Neural crest cell (in vitro differentiated cells): Measurements from ENCODE around the gene DOK6. TPM values are rescaled to one million over a fixed set of nuclear protein-coding genes. Genes with fewer than 3 reads are reported as not detected.
"Not testable (repeated sequence)": the region's sequence is repeated elsewhere in the genome, so short reads cannot be mapped to it uniquely, and the experiment has no call there.

Experiments
- DNase-seq: peaks from one replicate; pipeline ENCODE4 v3.0.0; 2021; ENCODE audit warnings: low read depth, mixed read lengths, low spot score
- H3K27ac Mint-ChIP-seq: one replicate; pipeline ENCODE4 v1.8.0; 2021; ENCODE audit warnings: mild to moderate bottlenecking, mixed read lengths; ENCODE audit not compliant: unreplicated experiment
- H3K27me3 Mint-ChIP-seq: 2 replicates; pipeline ENCODE4 v1.8.0; 2021; ENCODE audit warnings: low read depth, mild to moderate bottlenecking, mixed read lengths
- H3K36me3 Mint-ChIP-seq: 2 replicates; pipeline ENCODE4 v1.8.0; 2021; ENCODE audit warnings: low read depth, mild to moderate bottlenecking, mixed read lengths
- H3K4me1 Mint-ChIP-seq: 2 replicates; pipeline ENCODE4 v1.8.0; 2021; ENCODE audit warnings: mixed read lengths
- H3K4me3 Mint-ChIP-seq: one replicate; pipeline ENCODE4 v1.8.0; 2021; ENCODE audit warnings: mild to moderate bottlenecking, mixed read lengths
- H3K9me3 Mint-ChIP-seq: 2 replicates; pipeline ENCODE4 v1.8.0; 2021; ENCODE audit warnings: mixed read lengths
- CTCF ChIP-seq: fragments of 200-600 bp; sonication (generic); conservative IDR thresholded peaks from 2 replicates; pipeline ENCODE4 v1.5.0; 2021; ENCODE audit warnings: antibody characterized with exemption, mild to moderate bottlenecking
- total RNA-seq: library from RNA; stranded (reverse); gene quantifications from 2 replicates; pipeline ENCODE4 v1.2.1, GENCODE V29; 2021

Gene DOK6
- total RNA-seq, 1 donor from 2014 or later, result 3.6 TPM

GRCh38 chr18:69814861-69815385 is 414.2 kb downstream of the DOK6 start:
- no peaks in the 10 kb centered on the region for H3K4me1 Mint-ChIP-seq
- no peak for TF ChIP-seq CTCF
- no peaks in the 10 kb centered on the region for H3K36me3 Mint-ChIP-seq
- H3K27me3 Mint-ChIP-seq, result no peaks in the 10 kb centered on the region
- DNase-seq, result no peak
- H3K9me3 Mint-ChIP-seq, result peaks cover 15% of the 10 kb centered on the region
- no peak overlapping the region for H3K4me3 Mint-ChIP-seq
- no peak overlapping the region for H3K27ac Mint-ChIP-seq

GRCh38 chr18:69817335-69817940 is 416.8 kb downstream of the DOK6 start:
- H3K9me3 Mint-ChIP-seq, result peaks cover 18% of the 10 kb centered on the region
- no peaks in the 10 kb centered on the region for H3K36me3 Mint-ChIP-seq
- no peaks in the 10 kb centered on the region for H3K27me3 Mint-ChIP-seq
- H3K27ac Mint-ChIP-seq, result no peak overlapping the region
- no peaks in the 10 kb centered on the region for H3K4me1 Mint-ChIP-seq
- no peak overlapping the region for H3K4me3 Mint-ChIP-seq
- DNase-seq, result no peak
- TF ChIP-seq CTCF, result no peak

GRCh38 chr18:69819460-69819859 is 418.8 kb downstream of the DOK6 start:
- Mint-ChIP-seq H3K9me3 (peaks cover 7% of the 10 kb centered on the region), H3K36me3 (no peaks in the 10 kb centered on the region), H3K27me3 (no peaks in the 10 kb centered on the region), H3K4me3 (no peak overlapping the region), H3K4me1 (no peaks in the 10 kb centered on the region), H3K27ac (no peak overlapping the region)
- no peak for DNase-seq
- TF ChIP-seq CTCF, result no peak

GRCh38 chr18:69820538-69820937 is 419.9 kb downstream of the DOK6 start:
- H3K4me3 Mint-ChIP-seq, result no peak overlapping the region

GRCh38 chr18:69830189-69830588 is 429.5 kb downstream of the DOK6 start:
- Mint-ChIP-seq H3K27ac (no peak overlapping the region), H3K27me3 (no peaks in the 10 kb centered on the region), H3K4me1 (no peaks in the 10 kb centered on the region), H3K36me3 (no peaks in the 10 kb centered on the region), H3K4me3 (no peak overlapping the region), H3K9me3 (no peaks in the 10 kb centered on the region)
- no peak for DNase-seq
- no peak for TF ChIP-seq CTCF

More at GRCh38 chr18:69820538-69820937, 419.9 kb downstream of the DOK6 start:
- H3K27me3 Mint-ChIP-seq, result no peaks in the 10 kb centered on the region
- no peaks in the 10 kb centered on the region for H3K4me1 Mint-ChIP-seq
- no peaks in the 10 kb centered on the region for H3K36me3 Mint-ChIP-seq
- no peak for TF ChIP-seq CTCF
- no peak for DNase-seq
- no peak overlapping the region for H3K27ac Mint-ChIP-seq
- H3K9me3 Mint-ChIP-seq, result peaks cover 6% of the 10 kb centered on the region

GRCh38 chr18:69834980-69835379 is 434.3 kb downstream of the DOK6 start:
- H3K27me3 Mint-ChIP-seq, H3K27ac Mint-ChIP-seq, H3K4me1 Mint-ChIP-seq, H3K4me3 Mint-ChIP-seq, H3K36me3 Mint-ChIP-seq, H3K9me3 Mint-ChIP-seq, DNase-seq: not testable (repeated sequence)
